ENCODE measurements around the gene SLC2A1. TPM values are rescaled to one million over a fixed set of nuclear protein-coding genes. Genes with fewer than 3 reads are reported as not detected.

Gene SLC2A1
- total RNA-seq, 2 donors from 2014 or later, result 83.9 to 159 TPM

GRCh38 chr1:42975561-42976225 is 17.0 kb upstream of the SLC2A1 start:
- Histone ChIP-seq H3K27ac (no peak overlapping the region), H3K4me3 (no peak overlapping the region), H3K36me3 (no peaks in the 10 kb centered on the region), H3K9me3 (no peaks in the 10 kb centered on the region), H3K27me3 (replicated peaks; ENCODE audit: insufficient read depth) (no peaks in the 10 kb centered on the region), H3K4me1 (replicated peaks) (no peaks in the 10 kb centered on the region)
- intact Hi-C loops (cut with DNase I), result no loop called here
- WGBS, result 89% methylated on average over 4 of the region's 4 CpGs
- no peak for DNase-seq (ENCODE audit: low spot score)
- TF ChIP-seq CTCF (IDR thresholded peaks at IDR 0.05) (no peak), POLR2AphosphoS5 (IDR thresholded peaks at IDR 0.05) (no peak), POLR2A (IDR thresholded peaks at IDR 0.05) (no peak)

DNA sequence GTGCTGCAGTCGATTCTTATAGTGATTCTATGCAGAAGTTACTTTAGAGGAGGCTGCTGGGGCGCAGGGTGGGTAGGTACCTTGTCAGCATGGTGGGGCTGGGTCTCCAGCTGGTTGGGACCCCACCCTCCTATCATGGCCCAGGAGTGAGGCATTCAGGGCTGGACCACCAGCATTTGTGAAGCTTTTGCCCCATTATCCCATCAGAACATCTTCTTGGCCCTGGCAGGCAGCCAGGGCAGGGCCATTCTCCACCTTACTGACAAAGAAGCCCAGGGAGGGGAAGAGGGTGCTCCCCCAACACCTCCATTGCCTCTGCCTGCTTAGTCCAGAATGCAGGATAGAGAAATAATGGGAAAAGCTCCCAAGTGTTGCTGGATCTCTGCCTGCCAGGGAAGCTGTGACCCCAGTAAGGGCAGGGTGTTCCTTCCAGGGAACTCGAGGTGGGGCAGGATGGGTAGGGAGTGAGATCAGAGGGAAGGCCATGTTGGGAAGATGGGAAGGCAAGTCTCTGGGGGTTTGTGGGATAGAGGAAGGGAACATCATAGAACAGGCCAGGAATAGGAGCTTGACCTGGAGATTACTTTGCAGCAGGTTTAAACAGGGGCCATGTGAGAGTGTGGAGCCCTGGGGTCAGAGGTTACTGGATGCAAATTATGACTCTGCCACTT is 16.2 kb upstream of the SLC2A1 start:
- 75% methylated on average over 3 of the region's 3 CpGs for WGBS
- intact Hi-C loops (cut with DNase I), result no loop called here
- no peak for DNase-seq (ENCODE audit: low spot score)
- Histone ChIP-seq H3K4me3 (no peak overlapping the region), H3K9me3 (no peaks in the 10 kb centered on the region), H3K27me3 (replicated peaks; ENCODE audit: insufficient read depth) (no peaks in the 10 kb centered on the region), H3K36me3 (no peaks in the 10 kb centered on the region), H3K27ac (no peak overlapping the region), H3K4me1 (replicated peaks) (no peaks in the 10 kb centered on the region)
- TF ChIP-seq POLR2A (IDR thresholded peaks at IDR 0.05) (no peak), CTCF (IDR thresholded peaks at IDR 0.05) (no peak), POLR2AphosphoS5 (IDR thresholded peaks at IDR 0.05) (no peak)

- TF ChIP-seq POLR2A (IDR thresholded peaks at IDR 0.05) (no peak), POLR2AphosphoS5 (IDR thresholded peaks at IDR 0.05) (no peak), CTCF (IDR thresholded peaks at IDR 0.05) (no peak)
- Histone ChIP-seq H3K4me3 (no peak overlapping the region), H3K27ac (no peak overlapping the region), H3K4me1 (replicated peaks) (no peaks in the 10 kb centered on the region), H3K9me3 (no peaks in the 10 kb centered on the region), H3K27me3 (replicated peaks; ENCODE audit: insufficient read depth) (no peaks in the 10 kb centered on the region), H3K36me3 (no peaks in the 10 kb centered on the region)
- intact Hi-C loops (cut with DNase I), result no loop called here
- DNase-seq (ENCODE audit: low spot score), result no peak
- WGBS, result 98% methylated on average over 3 of the region's 3 CpGs
These were observed 15.1 kb upstream of the SLC2A1 start for GRCh38 chr1:42973799-42974198.

DNA sequence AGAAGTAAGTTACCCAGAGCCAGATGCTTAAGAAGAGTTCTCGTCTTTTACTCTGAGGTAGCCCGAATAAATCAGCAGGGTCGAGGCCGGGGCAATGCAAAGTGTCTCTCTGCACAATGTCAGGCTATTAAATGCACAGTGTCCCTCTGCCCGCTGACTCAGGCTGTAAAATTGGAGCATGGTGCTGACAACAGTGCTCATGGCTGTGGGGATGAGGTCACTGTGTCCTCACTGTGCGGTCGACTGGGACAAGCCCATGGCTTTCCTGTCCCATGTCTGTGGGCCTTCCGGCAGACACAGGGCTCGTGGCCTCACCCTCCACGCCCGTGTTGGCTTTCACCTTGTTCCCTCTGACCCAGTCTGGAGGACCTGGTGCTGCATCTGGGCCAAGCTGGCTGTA is 14.6 kb upstream of the SLC2A1 start:
- H3K27ac ChIP-seq, result no peak overlapping the region
- H3K9me3 ChIP-seq, result no peaks in the 10 kb centered on the region
- H3K27me3 ChIP-seq (replicated peaks; ENCODE audit: insufficient read depth), result no peaks in the 10 kb centered on the region
- intact Hi-C loops (cut with DNase I), result no loop called here
- WGBS, result 71% methylated on average over 11 of the region's 11 CpGs
- H3K4me1 ChIP-seq (replicated peaks), result no peaks in the 10 kb centered on the region
- no peak overlapping the region for H3K4me3 ChIP-seq
- no peak for DNase-seq (ENCODE audit: low spot score)
- H3K36me3 ChIP-seq, result no peaks in the 10 kb centered on the region
- no peak for TF ChIP-seq POLR2AphosphoS5 (IDR thresholded peaks at IDR 0.05)
- TF ChIP-seq POLR2A (IDR thresholded peaks at IDR 0.05), result no peak
- TF ChIP-seq CTCF (IDR thresholded peaks at IDR 0.05), result no peak

DNA sequence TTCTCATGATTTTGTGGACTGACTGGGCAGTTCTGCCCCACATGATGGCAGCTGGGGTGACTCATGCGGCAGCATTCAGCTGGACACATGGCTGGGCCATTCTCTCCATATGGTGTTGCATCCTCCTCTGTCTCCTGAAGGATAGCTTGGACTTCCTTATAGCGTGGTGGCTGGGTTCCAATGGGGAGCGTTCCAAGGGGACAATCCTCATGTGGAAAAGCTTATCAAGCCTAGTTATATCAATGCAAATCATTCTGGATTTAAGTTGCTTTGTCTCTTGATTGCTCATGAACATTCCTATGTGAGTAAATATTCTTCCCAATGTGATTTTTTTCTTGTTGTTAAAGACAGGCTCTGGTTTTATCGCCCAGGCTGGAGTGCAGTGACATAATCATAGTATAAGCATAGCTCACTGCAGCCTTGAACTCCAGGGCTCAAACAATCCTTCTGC is 13.2 kb upstream of the SLC2A1 start:
- Histone ChIP-seq H3K27ac (no peak overlapping the region), H3K4me3 (no peak overlapping the region), H3K4me1 (replicated peaks) (no peaks in the 10 kb centered on the region), H3K27me3 (replicated peaks; ENCODE audit: insufficient read depth) (no peaks in the 10 kb centered on the region), H3K9me3 (no peaks in the 10 kb centered on the region), H3K36me3 (no peaks in the 10 kb centered on the region)
- WGBS, result 84% methylated on average over 4 of the region's 4 CpGs
- intact Hi-C loops (cut with DNase I), result no loop called here
- no peak for TF ChIP-seq POLR2A (IDR thresholded peaks at IDR 0.05)
- no peak for TF ChIP-seq CTCF (IDR thresholded peaks at IDR 0.05)
- TF ChIP-seq POLR2AphosphoS5 (IDR thresholded peaks at IDR 0.05), result no peak
- no peak for DNase-seq (ENCODE audit: low spot score)
